PC-3 (cell line): ENCODE data around the gene CCDC187. TPM values are rescaled to one million over a fixed set of nuclear protein-coding genes. Genes with fewer than 3 reads are reported as not detected.

Source experiments
- ATAC-seq: fragments of 200-7000 bp; cut with Tn5 transposase; 2 replicates; pipeline ENCODE4 v1.9.1; 2020; ENCODE audit warnings: mild to moderate bottlenecking, moderate library complexity
- BruUV-seq: library from RNA; stranded (reverse); fragments of 400-500 nt; replicated peaks from 2 replicates; lab custom pipeline; 2021; lab: Mats Ljungman, UMichigan
- CTCF ChIA-PET: fragments of 300-600 bp; sonication (Branson Sonifier 250); formaldehyde crosslinking; loops from one replicate; lab custom pipeline; 2022; ENCODE audit warnings: antibody characterized with exemption; lab: Charles Lee
- POLR2A ChIA-PET: fragments of 300-600 bp; sonication (Branson Sonifier 250); formaldehyde crosslinking; loops from one replicate; lab custom pipeline; 2022; ENCODE audit warnings: antibody characterized with exemption; ENCODE audit not compliant: unreplicated experiment; lab: Charles Lee
- DNase-seq: peaks from one replicate; pipeline ENCODE4 v3.0.0-alpha.2; 2015
- H2AFZ ChIP-seq: fragments of 300-600 bp; sonication (generic); 2 replicates; pipeline ENCODE4 v1.6.0; 2016; ENCODE audit warnings: antibody characterized with exemption, low read length
- H3F3A ChIP-seq: fragments of 300-600 bp; sonication (generic); one replicate; pipeline ENCODE4 v1.6.0; 2017; ENCODE audit warnings: antibody characterized with exemption, low read length, control low read depth, mild to moderate bottlenecking; ENCODE audit not compliant: unreplicated experiment
- H3K27ac ChIP-seq: fragments of 300-600 bp; sonication (generic); 2 replicates; pipeline ENCODE4 v1.5.1; 2016; ENCODE audit warnings: mild to moderate bottlenecking, low read length
- H3K27me3 ChIP-seq: fragments of 300-600 bp; sonication (generic); 2 replicates; pipeline ENCODE4 v1.6.1; 2016; ENCODE audit warnings: low read length, mixed read lengths
- H3K36me3 ChIP-seq: fragments of 300-600 bp; sonication (generic); 2 replicates; pipeline ENCODE4 v1.6.1; 2016; ENCODE audit warnings: low read depth, mixed run types, low read length, mixed read lengths
- H3K4me1 ChIP-seq: fragments of 300-600 bp; sonication (generic); 2 replicates; pipeline ENCODE4 v1.5.1; 2016; ENCODE audit warnings: low read length; ENCODE audit not compliant: insufficient read depth
- H3K4me2 ChIP-seq: fragments of 300-600 bp; sonication (generic); 2 replicates; pipeline ENCODE4 v1.6.0; 2016; ENCODE audit warnings: low read length
- H3K4me3 ChIP-seq: fragments of 300-600 bp; sonication (generic); 2 replicates; pipeline ENCODE4 v1.5.1; 2016; ENCODE audit warnings: mild to moderate bottlenecking, low read length, mixed read lengths
- H3K79me2 ChIP-seq: fragments of 300-600 bp; sonication (generic); 2 replicates; pipeline ENCODE4 v1.6.1; 2017; ENCODE audit warnings: low read length, mixed read lengths
- H3K9ac ChIP-seq: fragments of 300-600 bp; sonication (generic); 2 replicates; pipeline ENCODE4 v1.6.0; 2016; ENCODE audit warnings: mild to moderate bottlenecking, low read length
- H3K9me2 ChIP-seq: fragments of 300-600 bp; sonication (generic); replicated peaks from 2 replicates; pipeline ENCODE4 v1.6.1; 2016; ENCODE audit warnings: mixed run types, low read length, mixed read lengths
- H3K9me3 ChIP-seq: fragments of 300-600 bp; sonication (generic); 2 replicates; pipeline ENCODE4 v1.6.1; 2016; ENCODE audit warnings: low read length, mixed read lengths
- H4K20me1 ChIP-seq: fragments of 300-600 bp; sonication (generic); 2 replicates; pipeline ENCODE4 v1.6.1; 2016; ENCODE audit warnings: low read length, mixed read lengths
- EZH2 ChIP-seq: fragments of 300-600 bp; sonication (generic); IDR thresholded peaks from one replicate; pipeline ENCODE4 v1.6.1; 2017; ENCODE audit warnings: antibody characterized with exemption, mild to moderate bottlenecking, low read length; ENCODE audit not compliant: unreplicated experiment
- EZH2phosphoT487 ChIP-seq: fragments of 300-600 bp; sonication (generic); IDR thresholded peaks from 2 replicates; pipeline ENCODE4 v1.6.1; 2018; ENCODE audit warnings: mild to moderate bottlenecking, antibody characterized with exemption, low read length, borderline replicate concordance
- intact Hi-C: fragments of 100-400 bp; cut with micrococcal nuclease; formaldehyde crosslinking; loops from 2 replicates; pipeline ENCODE4 v1.9.0; 2023
- total RNA-seq: library from RNA; depleted of rRNA; stranded (reverse); fragments of >200 nt; gene quantifications from 2 replicates; pipeline ENCODE4 v1.2.3, GENCODE V29; 2014
- TF ChIP-seq, protein P1 (sequence below): fragments of 300-600 bp; sonication (generic); conservative IDR thresholded peaks from 2 replicates; pipeline ENCODE4 v1.5.1; 2017; ENCODE audit warnings: antibody characterized with exemption, low read depth, mild to moderate bottlenecking, low read length

Gene CCDC187
- total RNA-seq, 1 experiment from 2014 or later: 0.04 TPM

DNA sequence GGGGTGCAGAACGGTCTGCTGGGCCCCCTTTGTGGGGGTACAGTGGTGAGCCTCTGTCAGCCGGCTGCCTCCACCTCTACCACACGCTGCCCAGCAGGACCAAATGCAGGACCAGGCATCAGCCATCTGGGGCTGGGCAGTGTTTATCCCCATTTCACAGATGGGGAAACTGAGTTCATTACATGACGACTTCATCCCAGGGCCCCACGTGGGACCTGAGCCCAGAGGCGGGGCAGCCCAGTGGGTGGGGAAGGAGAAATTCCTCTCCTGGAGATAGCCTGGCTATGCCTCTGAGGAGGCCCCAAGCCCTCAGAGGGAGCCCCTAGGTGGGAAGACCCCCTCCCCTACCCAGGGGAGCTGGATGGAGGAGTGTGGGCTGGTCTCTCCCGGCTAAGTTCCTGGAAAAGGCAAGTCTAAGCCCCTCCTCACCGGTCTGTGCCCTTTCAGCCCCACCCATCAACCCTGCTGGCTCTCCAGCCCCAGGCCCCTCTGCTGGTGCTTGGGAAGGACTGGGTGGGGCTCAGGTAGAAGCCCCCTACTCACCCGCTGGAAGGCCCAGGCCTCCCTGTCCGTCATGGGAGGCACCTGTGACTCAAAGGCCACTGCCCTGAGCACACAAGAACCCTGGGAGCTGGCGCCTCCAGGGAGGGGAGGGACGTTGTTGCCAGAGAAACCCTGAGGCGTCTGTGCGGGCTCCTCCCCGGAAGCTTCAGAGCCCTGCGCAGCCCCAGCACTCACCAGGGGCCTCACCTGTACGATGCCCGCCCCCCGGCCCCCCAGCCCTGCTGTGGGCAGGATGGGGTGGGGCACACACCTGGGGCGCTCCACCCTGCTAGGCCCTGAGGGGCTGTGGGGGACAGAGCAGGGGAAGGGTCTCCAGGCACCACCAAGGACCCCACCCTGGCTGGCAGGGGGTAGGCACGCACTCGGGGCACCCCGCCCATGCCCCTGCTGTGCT is 7.4 kb upstream of the CCDC187 start:
- Histone ChIP-seq H3K9me3 (no peaks in the 10 kb centered on the region), H3K27ac (no peak overlapping the region), H4K20me1 (no peaks in the 10 kb centered on the region), H3K4me1 (no peaks in the 10 kb centered on the region), H3K4me2 (no peak overlapping the region), H3K27me3 (no peaks in the 10 kb centered on the region), H3F3A (no peaks in the 10 kb centered on the region), H3K4me3 (no peak overlapping the region), H3K79me2 (no peaks in the 10 kb centered on the region), H3K9ac (no peak overlapping the region), H3K36me3 (no peaks in the 10 kb centered on the region), H2AFZ (no peak overlapping the region), H3K9me2 (no peaks in the 10 kb centered on the region)
- DNase-seq (peak; percentile 7), ATAC-seq (peak; percentile 58; the same call in 1 of the 2 replicates)
- ChIA-PET CTCF (no interaction called here), POLR2A (no interaction called here)
- TF ChIP-seq, protein P1, sequence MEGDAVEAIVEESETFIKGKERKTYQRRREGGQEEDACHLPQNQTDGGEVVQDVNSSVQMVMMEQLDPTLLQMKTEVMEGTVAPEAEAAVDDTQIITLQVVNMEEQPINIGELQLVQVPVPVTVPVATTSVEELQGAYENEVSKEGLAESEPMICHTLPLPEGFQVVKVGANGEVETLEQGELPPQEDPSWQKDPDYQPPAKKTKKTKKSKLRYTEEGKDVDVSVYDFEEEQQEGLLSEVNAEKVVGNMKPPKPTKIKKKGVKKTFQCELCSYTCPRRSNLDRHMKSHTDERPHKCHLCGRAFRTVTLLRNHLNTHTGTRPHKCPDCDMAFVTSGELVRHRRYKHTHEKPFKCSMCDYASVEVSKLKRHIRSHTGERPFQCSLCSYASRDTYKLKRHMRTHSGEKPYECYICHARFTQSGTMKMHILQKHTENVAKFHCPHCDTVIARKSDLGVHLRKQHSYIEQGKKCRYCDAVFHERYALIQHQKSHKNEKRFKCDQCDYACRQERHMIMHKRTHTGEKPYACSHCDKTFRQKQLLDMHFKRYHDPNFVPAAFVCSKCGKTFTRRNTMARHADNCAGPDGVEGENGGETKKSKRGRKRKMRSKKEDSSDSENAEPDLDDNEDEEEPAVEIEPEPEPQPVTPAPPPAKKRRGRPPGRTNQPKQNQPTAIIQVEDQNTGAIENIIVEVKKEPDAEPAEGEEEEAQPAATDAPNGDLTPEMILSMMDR: no peak
- no peak for TF ChIP-seq EZH2
- TF ChIP-seq EZH2phosphoT487: no peak
- no TSS peak for BruUV-seq
- intact Hi-C loops: no loop called here

DNA sequence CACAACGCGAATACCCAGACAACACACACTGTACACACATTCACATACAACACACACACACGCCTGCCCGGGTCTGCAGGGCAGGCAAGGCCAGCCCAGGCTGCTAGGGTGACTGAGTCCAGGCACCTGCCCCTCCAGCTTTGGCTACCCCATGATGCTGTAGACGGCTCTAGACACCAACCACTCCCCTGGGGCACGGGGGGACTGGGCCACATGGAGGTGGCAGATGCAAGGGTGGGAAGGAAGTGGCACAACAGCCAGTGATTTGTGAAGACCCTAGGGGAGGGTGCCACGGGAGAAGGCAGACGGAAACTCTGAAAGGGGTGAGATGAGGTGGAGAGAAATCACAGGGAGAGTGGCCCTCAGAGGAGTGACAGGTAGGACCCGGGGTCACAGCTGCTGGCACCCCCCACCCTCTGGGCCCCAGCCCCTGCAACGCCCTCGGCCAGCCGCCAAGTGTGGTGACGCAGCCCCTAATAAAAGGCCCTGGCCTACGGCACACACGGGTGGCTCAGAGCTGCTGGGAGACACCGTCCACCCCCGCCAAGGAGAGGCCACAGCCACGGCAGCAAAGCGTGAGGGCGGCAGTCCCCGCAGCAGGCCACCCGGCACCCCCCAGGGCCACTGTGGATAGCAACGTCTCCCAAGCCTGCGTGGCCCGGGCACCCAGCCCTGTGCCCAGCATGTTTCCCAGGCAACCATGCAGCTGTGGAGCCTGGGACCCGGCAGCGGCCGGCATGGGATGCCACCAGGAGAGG is 6.6 kb upstream of the CCDC187 start:
- no TSS peak for BruUV-seq
- H4K20me1 ChIP-seq: no peaks in the 10 kb centered on the region
- ChIA-PET POLR2A (no interaction called here), CTCF (no interaction called here)
- intact Hi-C loops: no loop called here
- no peaks in the 10 kb centered on the region for H3K36me3 ChIP-seq
- no peaks in the 10 kb centered on the region for H3K79me2 ChIP-seq
- H3K4me1 ChIP-seq: no peaks in the 10 kb centered on the region
- H3K9ac ChIP-seq: no peak overlapping the region
- DNase-seq (no peak), ATAC-seq (no peak)
- no peaks in the 10 kb centered on the region for H3K9me3 ChIP-seq
- H3K4me2 ChIP-seq: no peak overlapping the region
- H3F3A ChIP-seq: no peaks in the 10 kb centered on the region
- no peak overlapping the region for H2AFZ ChIP-seq
- H3K4me3 ChIP-seq: no peak overlapping the region
- TF ChIP-seq EZH2 (no peak), EZH2phosphoT487 (no peak)
- TF ChIP-seq, protein P1: no peak
- H3K27ac ChIP-seq: no peak overlapping the region
- H3K9me2 ChIP-seq: no peaks in the 10 kb centered on the region
- no peaks in the 10 kb centered on the region for H3K27me3 ChIP-seq
